GM12891 (cell line): ENCODE measurements around the gene ACVRL1.

Experiments
- DNase-seq: peaks from one replicate; pipeline ENCODE4 v3.0.0; 2011; ENCODE audit warnings: low spot score; ENCODE audit not compliant: insufficient read length
- FAIRE-seq: peaks from 2 replicates; lab custom pipeline; 2011; peaks lifted over from hg19 to GRCh38; lab: Jason Lieb, UNC
- PAX5 ChIP-seq: IDR thresholded peaks from 2 replicates; pipeline ENCODE4 v1.6.1; 2011; ENCODE audit warnings: low read length, moderate library complexity, mild to moderate bottlenecking; ENCODE audit not compliant: insufficient read depth, severe bottlenecking
- POLR2A ChIP-seq: IDR thresholded peaks from 2 replicates; pipeline ENCODE4 v1.6.1; 2011; ENCODE audit warnings: low read depth, low read length, control low read depth
- POLR2AphosphoS5 ChIP-seq: IDR thresholded peaks from 2 replicates; pipeline ENCODE4 v1.6.1; 2011; ENCODE audit warnings: low read depth, low read length, control low read depth
- POU2F2 ChIP-seq: IDR thresholded peaks from 2 replicates; pipeline ENCODE4 v1.6.1; 2011; ENCODE audit warnings: low read depth, mild to moderate bottlenecking, control low read depth, low read length, moderate library complexity
- SPI1 ChIP-seq: IDR thresholded peaks from 2 replicates; pipeline ENCODE4 v1.6.1; 2011; ENCODE audit warnings: low read depth, low read length, control low read depth
- TAF1 ChIP-seq: IDR thresholded peaks from 2 replicates; pipeline ENCODE4 v1.6.1; 2011; ENCODE audit warnings: low read depth, low read length, control low read depth

ACVRL1 gene

GRCh38 chr12:51913071-51914033 lies 6.0 kb downstream of the ACVRL1 start:
- DNase-seq (no peak), FAIRE-seq (no peak)
- TF ChIP-seq TAF1 = no peak
- no peak for TF ChIP-seq POU2F2
- no peak for TF ChIP-seq POLR2AphosphoS5
- TF ChIP-seq POLR2A = no peak
- no peak for TF ChIP-seq SPI1
- TF ChIP-seq PAX5 = no peak

GRCh38 chr12:51914034-51914923 lies 7.0 kb downstream of the ACVRL1 start:
- no peak for DNase-seq
- TF ChIP-seq POLR2AphosphoS5 = no peak
- no peak for TF ChIP-seq POU2F2
- TF ChIP-seq PAX5 = no peak
- no peak for TF ChIP-seq SPI1
- TF ChIP-seq POLR2A = no peak
- TF ChIP-seq TAF1 = no peak
- no peak for FAIRE-seq

DNA sequence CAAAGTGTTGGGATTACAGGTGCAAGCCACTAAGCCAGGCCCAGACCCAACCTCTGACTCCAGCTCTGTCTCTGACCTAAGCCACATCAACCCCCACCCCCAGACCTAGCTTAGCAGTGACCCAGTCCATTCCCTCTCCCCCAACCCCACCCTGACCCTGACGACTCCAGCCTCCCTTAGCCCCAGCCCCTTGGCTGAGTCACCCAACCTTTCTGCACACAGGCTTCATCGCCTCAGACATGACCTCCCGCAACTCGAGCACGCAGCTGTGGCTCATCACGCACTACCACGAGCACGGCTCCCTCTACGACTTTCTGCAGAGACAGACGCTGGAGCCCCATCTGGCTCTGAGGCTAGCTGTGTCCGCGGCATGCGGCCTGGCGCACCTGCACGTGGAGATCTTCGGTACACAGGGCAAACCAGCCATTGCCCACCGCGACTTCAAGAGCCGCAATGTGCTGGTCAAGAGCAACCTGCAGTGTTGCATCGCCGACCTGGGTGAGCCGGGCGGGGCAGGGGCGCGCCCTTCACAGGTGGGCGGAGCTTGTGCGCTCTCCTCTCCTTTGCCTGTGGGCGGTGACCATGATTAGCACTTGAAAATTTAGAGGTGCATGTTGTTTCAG lies 7.8 kb downstream of the ACVRL1 start:
- no peak for DNase-seq
- no peak for FAIRE-seq
- TF ChIP-seq SPI1 (no peak), TAF1 (no peak), POLR2AphosphoS5 (no peak), PAX5 (no peak), POLR2A (no peak), POU2F2 (no peak)

DNA sequence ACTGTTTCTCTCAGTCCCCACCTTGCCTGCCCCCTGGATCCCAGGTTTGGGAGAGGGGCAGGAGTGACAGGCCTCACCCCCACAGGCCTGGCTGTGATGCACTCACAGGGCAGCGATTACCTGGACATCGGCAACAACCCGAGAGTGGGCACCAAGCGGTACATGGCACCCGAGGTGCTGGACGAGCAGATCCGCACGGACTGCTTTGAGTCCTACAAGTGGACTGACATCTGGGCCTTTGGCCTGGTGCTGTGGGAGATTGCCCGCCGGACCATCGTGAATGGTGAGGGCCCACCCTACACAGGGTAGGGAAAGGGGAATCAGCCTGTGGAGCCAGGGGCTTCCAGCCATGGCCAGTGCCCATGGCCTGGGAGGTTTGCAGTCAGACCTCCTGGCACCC lies 8.6 kb downstream of the ACVRL1 start:
- TF ChIP-seq POU2F2 (no peak), SPI1 (no peak), PAX5 (no peak), POLR2AphosphoS5 (no peak), POLR2A (no peak), TAF1 (no peak)
- FAIRE-seq (no peak), DNase-seq (no peak)

DNA sequence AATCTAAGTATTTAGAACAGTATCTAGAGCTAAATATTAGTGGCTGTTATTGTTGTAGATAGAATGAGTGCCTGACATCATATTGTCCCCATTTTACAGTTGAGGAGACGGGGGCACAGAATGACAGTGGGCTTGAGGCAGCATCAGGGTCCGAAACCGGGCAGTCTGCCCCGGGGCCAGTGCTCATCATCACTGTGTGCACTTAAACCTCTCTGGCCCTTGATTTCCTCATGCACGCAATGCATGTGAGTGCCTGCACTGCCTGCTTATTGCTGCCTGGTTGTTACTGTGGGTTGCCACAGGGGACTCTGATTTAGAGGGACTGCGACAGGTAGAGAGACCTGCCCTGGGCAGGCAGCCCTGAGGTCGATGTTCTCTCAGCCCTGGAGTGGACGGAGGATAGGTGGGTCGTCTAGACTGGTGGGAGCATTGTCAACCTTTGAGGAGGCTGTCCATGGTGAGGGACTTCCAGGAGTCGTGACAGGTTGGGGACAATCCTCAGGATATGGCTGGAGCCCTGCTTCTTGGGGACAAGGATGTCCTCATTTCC lies 9.8 kb downstream of the ACVRL1 start:
- no peak for DNase-seq
- no peak for TF ChIP-seq PAX5
- TF ChIP-seq TAF1 = no peak
- TF ChIP-seq SPI1 = no peak
- TF ChIP-seq POLR2AphosphoS5 = no peak
- no peak for TF ChIP-seq POU2F2
- TF ChIP-seq POLR2A = no peak
- no peak for FAIRE-seq

DNA sequence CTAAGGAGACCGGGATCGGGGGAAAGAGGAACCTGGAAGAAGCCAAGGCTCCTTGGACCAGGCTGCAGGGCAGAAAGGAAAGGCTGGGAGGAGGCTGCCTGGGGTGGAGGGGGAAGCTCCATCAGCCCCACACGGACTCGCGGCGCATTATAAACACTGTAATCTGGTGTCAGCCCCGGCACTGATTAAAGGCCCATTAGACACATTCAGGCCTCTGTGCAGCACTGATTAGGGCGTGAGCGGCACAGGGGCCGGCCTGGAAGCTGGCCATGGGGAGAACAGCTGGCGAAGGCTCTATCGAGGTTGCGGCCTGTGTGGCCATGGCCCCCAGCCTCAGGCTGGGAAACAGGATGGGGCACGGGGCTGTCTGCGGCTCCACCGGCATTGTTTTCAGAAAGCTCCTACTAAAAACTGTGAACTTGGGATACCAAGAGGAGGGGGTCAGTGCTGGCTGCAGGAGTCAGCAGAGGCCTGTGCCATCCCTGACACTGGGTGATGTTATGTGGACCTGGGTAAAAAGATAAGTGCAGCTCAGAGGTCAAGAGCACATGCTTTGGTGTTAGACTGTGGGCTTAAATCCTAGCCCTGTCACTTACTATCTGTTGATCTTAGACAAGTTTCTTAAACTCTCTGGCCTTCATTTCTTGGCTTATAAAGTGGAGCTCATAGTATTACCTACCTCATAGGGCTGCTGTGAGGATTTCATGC lies 10.6 kb downstream of the ACVRL1 start:
- FAIRE-seq (no peak), DNase-seq (no peak)
- TF ChIP-seq POLR2AphosphoS5 (no peak), SPI1 (no peak), POU2F2 (no peak), TAF1 (no peak), PAX5 (no peak), POLR2A (no peak)

- no peak for FAIRE-seq
- DNase-seq = no peak
- TF ChIP-seq POU2F2 (no peak), PAX5 (no peak), SPI1 (no peak), POLR2AphosphoS5 (no peak), POLR2A (no peak), TAF1 (no peak)
These were observed 12.7 kb downstream of the ACVRL1 start for GRCh38 chr12:51920046-51920445.

GRCh38 chr12:51921017-51921725 lies 13.9 kb downstream of the ACVRL1 start:
- FAIRE-seq (no peak), DNase-seq (no peak)
- TF ChIP-seq POLR2AphosphoS5 = no peak
- no peak for TF ChIP-seq POU2F2
- TF ChIP-seq POLR2A = no peak
- TF ChIP-seq SPI1 = no peak
- TF ChIP-seq TAF1 = no peak
- TF ChIP-seq PAX5 = no peak
